AG10803 (cell line): ENCODE data around the gene RAPGEF6.

Experiments
- DNase-seq: peaks from one replicate; pipeline ENCODE4 v3.0.0; 2010; ENCODE audit warnings: low read depth
- H3K4me3 ChIP-seq: 2 replicates; pipeline ENCODE4 v1.5.1; 2011; ENCODE audit warnings: mild to moderate bottlenecking, low read length, control low read depth
- CTCF ChIP-seq: conservative IDR thresholded peaks from 2 replicates; pipeline ENCODE4 v1.5.1; 2011; ENCODE audit warnings: mild to moderate bottlenecking, low read length, control low read depth, inconsistent platforms

RAPGEF6 gene

GRCh38 chr5:131460133-131460532 is 174.9 kb downstream of the RAPGEF6 start:
- TF ChIP-seq CTCF = no peak
- DNase-seq = no peak
- H3K4me3 ChIP-seq = no peak overlapping the region

GRCh38 chr5:131459216-131459615 is 175.8 kb downstream of the RAPGEF6 start:
- DNase-seq = no peak
- H3K4me3 ChIP-seq = no peak overlapping the region
- no peak for TF ChIP-seq CTCF

- DNase-seq = no peak
- no peak for TF ChIP-seq CTCF
- H3K4me3 ChIP-seq = no peak overlapping the region
Observed at GRCh38 chr5:131457193-131457592, 177.8 kb downstream of the RAPGEF6 start.

GRCh38 chr5:131450941-131451340 is 184.1 kb downstream of the RAPGEF6 start:
- DNase-seq = no peak
- no peak for TF ChIP-seq CTCF
- no peak overlapping the region for H3K4me3 ChIP-seq

- TF ChIP-seq CTCF = no peak
- no peak overlapping the region for H3K4me3 ChIP-seq
- peak; percentile 44 for DNase-seq
Observed at GRCh38 chr5:131441184-131441583, 193.8 kb downstream of the RAPGEF6 start.

- no peak for TF ChIP-seq CTCF
- no peak overlapping the region for H3K4me3 ChIP-seq
- no peak for DNase-seq
Observed at GRCh38 chr5:131436081-131436480, 198.9 kb downstream of the RAPGEF6 start.

GRCh38 chr5:131433109-131433508 is 201.9 kb downstream of the RAPGEF6 start:
- DNase-seq = no peak
- no peak overlapping the region for H3K4me3 ChIP-seq
- TF ChIP-seq CTCF = no peak
